HEK293 (cell line): Measurements from ENCODE around the gene IL12RB1.
A peak's percentile ranks its signal among the peaks of the same experiment; 100 is the strongest.

Experiments
- CTCF ChIA-PET: fragments of 350-600 bp; formaldehyde crosslinking; extraction: SDS; loops from one replicate; lab custom pipeline; 2021; ENCODE audit warnings: antibody characterized with exemption; lab: Yijun Ruan, JAX
- POLR2A ChIA-PET: fragments of 300-600 bp; formaldehyde crosslinking; extraction: SDS; loops from one replicate; lab custom pipeline; 2020; ENCODE audit warnings: antibody characterized with exemption, inconsistent platforms; lab: Yijun Ruan, JAX
- H3K27ac ChIP-seq: fragments of 200-500 bp; sonication (Bioruptor generic); 2 replicates; pipeline ENCODE4 v1.5.1; 2014; ENCODE audit warnings: low read depth, low read length, control low read depth, inconsistent platforms; ENCODE audit errors: extremely low read depth
- H3K36me3 ChIP-seq, 2 experiments: fragments of 200-500 bp in 1 of 2; sonication (Bioruptor generic) in 1 of 2; 1 replicate in 1 of 2; 2 replicates in 1 of 2; pipeline ENCODE4 v1.5.1; 2014 to 2017; ENCODE audit warnings: inconsistent platforms in 2 of 2, low read length in 2 of 2; ENCODE audit not compliant: control insufficient read depth in 2 of 2, insufficient read depth in 1 of 2
- H3K4me1 ChIP-seq: fragments of 200-500 bp; sonication (Bioruptor generic); 2 replicates; pipeline ENCODE4 v1.5.1; 2014; ENCODE audit warnings: mild to moderate bottlenecking, low read length, inconsistent platforms; ENCODE audit not compliant: control insufficient read depth, insufficient read depth
- H3K4me3 ChIP-seq: 2 replicates; pipeline ENCODE4 v1.5.1; 2011; ENCODE audit warnings: low read depth, mild to moderate bottlenecking, control low read depth, low read length, moderate library complexity
- H3K9me3 ChIP-seq: fragments of 200-500 bp; sonication (Bioruptor generic); 2 replicates; pipeline ENCODE4 v1.5.1; 2014; ENCODE audit warnings: low read depth, low read length, inconsistent platforms; ENCODE audit not compliant: control insufficient read depth, insufficient read depth
- GFI1B ChIP-seq: fragments of 450-650 bp; formaldehyde crosslinking; IDR thresholded peaks from 2 replicates; pipeline ENCODE4 v1.5.1; 2016; ENCODE audit warnings: missing biosample characterization, missing genetic modification characterization
- GLIS1 ChIP-seq: fragments of 450-650 bp; formaldehyde crosslinking; IDR thresholded peaks from 2 replicates; pipeline ENCODE4 v1.5.1; 2016; ENCODE audit warnings: missing biosample characterization, missing genetic modification characterization
- HOXA7 ChIP-seq: sonication (generic); formaldehyde crosslinking; IDR thresholded peaks from 2 replicates; pipeline ENCODE4 v1.8.1; 2022; ENCODE audit warnings: missing genetic modification reagents, borderline replicate concordance
- KLF1 ChIP-seq: fragments of 450-650 bp; formaldehyde crosslinking; IDR thresholded peaks from 2 replicates; pipeline ENCODE4 v1.5.1; 2016; ENCODE audit warnings: missing biosample characterization, missing genetic modification characterization
- KLF8 ChIP-seq: fragments of 450-650 bp; formaldehyde crosslinking; IDR thresholded peaks from 2 replicates; pipeline ENCODE4 v1.5.1; 2016; ENCODE audit warnings: missing biosample characterization, missing genetic modification characterization
- KLF9 ChIP-seq: fragments of 450-650 bp; formaldehyde crosslinking; IDR thresholded peaks from 2 replicates; pipeline ENCODE4 v1.5.1; 2016; ENCODE audit warnings: missing biosample characterization, missing genetic modification characterization, low read depth
- PATZ1 ChIP-seq: fragments of 450-650 bp; formaldehyde crosslinking; IDR thresholded peaks from 2 replicates; pipeline ENCODE4 v1.5.1; 2016; ENCODE audit warnings: missing biosample characterization, missing genetic modification characterization
- WT1 ChIP-seq: fragments of 450-650 bp; formaldehyde crosslinking; IDR thresholded peaks from 2 replicates; pipeline ENCODE4 v1.5.1; 2016; ENCODE audit warnings: missing biosample characterization, missing genetic modification characterization
- ZEB2 ChIP-seq: fragments of 450-650 bp; formaldehyde crosslinking; IDR thresholded peaks from 2 replicates; pipeline ENCODE4 v1.5.1; 2016; ENCODE audit warnings: missing biosample characterization, missing genetic modification characterization
- ZFHX2 ChIP-seq: fragments of 450-650 bp; formaldehyde crosslinking; conservative IDR thresholded peaks from 2 replicates; pipeline ENCODE4 v1.5.1; 2016; ENCODE audit warnings: missing biosample characterization, missing genetic modification characterization
- ZFP69B ChIP-seq: fragments of 450-650 bp; formaldehyde crosslinking; IDR thresholded peaks from 2 replicates; pipeline ENCODE4 v1.5.1; 2016; ENCODE audit warnings: missing biosample characterization, missing genetic modification characterization
- ZNF133 ChIP-seq: fragments of 450-650 bp; formaldehyde crosslinking; IDR thresholded peaks from 2 replicates; pipeline ENCODE4 v1.5.1; 2016; ENCODE audit warnings: missing biosample characterization, missing genetic modification characterization
- ZNF175 ChIP-seq: fragments of 450-650 bp; formaldehyde crosslinking; IDR thresholded peaks from 2 replicates; pipeline ENCODE4 v1.5.1; 2016; ENCODE audit warnings: missing biosample characterization, missing genetic modification characterization
- ZNF302 ChIP-seq: fragments of 450-650 bp; formaldehyde crosslinking; IDR thresholded peaks from 2 replicates; pipeline ENCODE4 v1.5.1; 2016; ENCODE audit warnings: missing biosample characterization, missing genetic modification characterization, low read depth
- ZNF324 ChIP-seq: fragments of 450-650 bp; formaldehyde crosslinking; IDR thresholded peaks from 2 replicates; pipeline ENCODE4 v1.5.1; 2016; ENCODE audit warnings: missing biosample characterization, missing genetic modification characterization
- ZNF544 ChIP-seq: fragments of 450-650 bp; formaldehyde crosslinking; IDR thresholded peaks from 2 replicates; pipeline ENCODE4 v1.5.0; 2017; ENCODE audit warnings: missing biosample characterization, missing genetic modification characterization
- ZNF561 ChIP-seq: fragments of 450-650 bp; IDR thresholded peaks from 2 replicates; pipeline ENCODE4 v1.5.1; 2018; ENCODE audit warnings: missing biosample characterization, missing genetic modification characterization, borderline replicate concordance
- ZNF610 ChIP-seq: fragments of 450-650 bp; formaldehyde crosslinking; IDR thresholded peaks from 2 replicates; pipeline ENCODE4 v1.5.1; 2016; ENCODE audit warnings: missing biosample characterization, missing genetic modification characterization, borderline replicate concordance
- ZNF623 ChIP-seq: fragments of 450-650 bp; formaldehyde crosslinking; IDR thresholded peaks from 2 replicates; pipeline ENCODE4 v1.5.1; 2016; ENCODE audit warnings: missing biosample characterization, missing genetic modification characterization
- ZNF660 ChIP-seq: fragments of 450-650 bp; IDR thresholded peaks from 2 replicates; pipeline ENCODE4 v1.5.1; 2018; ENCODE audit warnings: missing biosample characterization, mild to moderate bottlenecking, missing genetic modification characterization
- ZNF701 ChIP-seq: fragments of 450-650 bp; formaldehyde crosslinking; IDR thresholded peaks from 2 replicates; pipeline ENCODE4 v1.5.1; 2016; ENCODE audit warnings: missing biosample characterization, missing genetic modification characterization
- ZNF776 ChIP-seq: fragments of 450-650 bp; formaldehyde crosslinking; IDR thresholded peaks from 2 replicates; pipeline ENCODE4 v1.5.0; 2017; ENCODE audit warnings: missing biosample characterization, missing genetic modification characterization, borderline replicate concordance
- ZSCAN16 ChIP-seq: fragments of 450-650 bp; formaldehyde crosslinking; IDR thresholded peaks from 2 replicates; pipeline ENCODE4 v1.5.1; 2016; ENCODE audit warnings: missing biosample characterization, missing genetic modification characterization
- ZSCAN30 ChIP-seq: fragments of 450-650 bp; IDR thresholded peaks from 2 replicates; pipeline ENCODE4 v1.5.1; 2018; ENCODE audit warnings: missing biosample characterization, mild to moderate bottlenecking, missing genetic modification characterization, moderate library complexity
- TF ChIP-seq, protein P1 (sequence below): fragments of 450-650 bp; formaldehyde crosslinking; IDR thresholded peaks from 2 replicates; pipeline ENCODE4 v1.5.1; 2016; ENCODE audit warnings: missing biosample characterization, missing genetic modification characterization

Gene IL12RB1

DNA sequence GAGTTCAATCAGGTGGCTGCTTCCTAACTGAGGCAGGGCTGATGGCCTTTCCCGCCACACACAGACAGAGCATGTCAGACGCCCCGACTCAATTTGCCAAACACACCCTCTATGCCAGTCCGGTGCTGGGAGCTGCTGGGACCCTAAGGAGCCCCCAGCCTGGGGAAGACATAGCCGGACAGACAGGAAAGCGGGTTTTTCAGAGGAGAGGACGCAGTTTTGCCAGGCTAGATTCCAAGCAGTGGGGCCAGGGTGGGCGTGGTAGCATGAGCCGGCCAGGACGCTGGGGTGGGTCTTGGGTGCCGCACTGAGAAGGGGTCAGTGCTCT is 30.6 kb upstream of the IL12RB1 start:
- Histone ChIP-seq H3K27ac (no peak overlapping the region), H3K4me1 (no peaks in the 10 kb centered on the region), H3K9me3 (no peaks in the 10 kb centered on the region), H3K36me3 (peaks cover 0 to 2% of the 10 kb centered on the region in 2 experiments; a peak in 1 of 3 replicates), H3K4me3 (peak overlapping the region; percentile 32)
- POLR2A ChIA-PET = interaction anchor here (1.0 to 1.7 kb wide), 2 partner anchors 35 to 164 kb away, joined by 3 to 7 read pairs; partner anchors contain the start of gene PIK3R2
- TF ChIP-seq ZNF776 (tag by site-specific recombination) (no peak), KLF1 (peak; percentile 26; the same call in 1 of the 2 replicates), ZNF544 (tag by site-specific recombination) (no peak), KLF9 (tag by site-specific recombination) (peak; percentile 91)
- CTCF ChIA-PET = interaction anchor here (0.6 to 1.1 kb wide), 2 partner anchors 82 to 474 kb away, joined by 3 to 5 read pairs; no protein-coding TSS in a partner anchor

DNA sequence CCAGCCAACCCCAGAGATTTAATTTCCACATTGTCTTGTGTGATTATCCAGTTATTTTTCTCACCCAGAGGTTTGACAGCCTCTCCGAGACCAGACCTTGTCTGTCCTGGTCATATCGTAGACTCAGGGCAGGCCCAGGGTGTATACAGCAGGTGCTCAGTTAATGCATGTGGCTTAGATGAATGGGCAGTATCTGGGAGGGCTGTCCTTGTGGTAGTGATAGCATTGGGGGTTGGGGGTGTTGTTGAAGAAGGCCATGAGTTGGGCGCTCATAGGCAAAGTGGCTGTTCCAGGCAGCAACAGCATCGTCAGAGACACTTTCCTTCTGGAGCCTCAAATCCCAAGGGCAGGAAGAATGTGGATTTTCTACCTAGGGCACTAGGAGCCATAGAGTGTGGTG is 27.7 kb upstream of the IL12RB1 start:
- H3K4me3 ChIP-seq = no peak overlapping the region
- peaks cover 3% of the 10 kb centered on the region; the same call in 1 of the 2 replicates for H3K4me1 ChIP-seq
- CTCF ChIA-PET = interaction anchor here (1.4 to 6.7 kb wide), 2 partner anchors 51 to 53 kb away, joined by 3 to 83 read pairs; no protein-coding TSS in a partner anchor
- peaks cover 0 to 3% of the 10 kb centered on the region in 2 experiments; a peak in 1 of 3 replicates for H3K36me3 ChIP-seq
- no peak overlapping the region for H3K27ac ChIP-seq
- TF ChIP-seq ZNF302 = no peak
- no peaks in the 10 kb centered on the region for H3K9me3 ChIP-seq
- POLR2A ChIA-PET = interaction anchor here (1.5 kb wide), 1 partner anchor 137 kb away, joined by 4 read pairs; no protein-coding TSS in a partner anchor

DNA sequence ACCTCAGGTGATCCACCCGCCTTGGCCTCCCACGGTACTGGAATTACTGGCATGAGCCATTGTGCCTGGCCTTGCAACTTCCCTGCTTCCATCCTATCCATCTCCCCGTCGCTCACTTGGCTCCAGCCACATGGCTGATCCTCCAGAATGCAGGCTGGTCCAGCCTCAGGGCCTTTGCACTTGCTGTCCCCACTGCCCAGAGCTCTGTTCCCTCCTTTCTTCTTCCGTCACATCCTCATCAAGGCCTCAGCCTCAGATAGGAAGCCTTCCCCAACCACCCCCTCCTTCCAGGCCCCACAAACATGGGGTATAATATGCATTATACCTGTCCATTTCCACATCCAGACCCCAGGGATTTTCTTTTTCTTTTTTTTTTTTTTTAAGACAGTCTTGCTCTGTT is 27.1 kb upstream of the IL12RB1 start:
- TF ChIP-seq ZNF623 (tag by site-specific recombination) (peak; percentile 95), ZFHX2 (tag by site-specific recombination) (no peak)
- Histone ChIP-seq H3K36me3 (peaks cover 0 to 3% of the 10 kb centered on the region in 2 experiments; a peak in 1 of 3 replicates), H3K4me1 (peaks cover 3% of the 10 kb centered on the region; the same call in 1 of the 2 replicates), H3K27ac (no peak overlapping the region), H3K4me3 (no peak overlapping the region), H3K9me3 (no peaks in the 10 kb centered on the region)
- POLR2A ChIA-PET = interaction anchor here (1.5 kb wide), 1 partner anchor 138 kb away, joined by 4 read pairs; no protein-coding TSS in a partner anchor
- CTCF ChIA-PET = interaction anchor here (0.7 to 6.7 kb wide), 19 partner anchors 15 to 221 kb away, joined by 3 to 83 read pairs (median 4); partner anchors contain the start of genes IFI30, JUND, MPV17L2 and PIK3R2

GRCh38 chr19:18112989-18113478 is 26.3 kb upstream of the IL12RB1 start:
- peaks cover 0 to 3% of the 10 kb centered on the region in 2 experiments; a peak in 1 of 3 replicates for H3K36me3 ChIP-seq
- H3K9me3 ChIP-seq = no peaks in the 10 kb centered on the region
- ChIA-PET POLR2A (interaction anchor here (0.7 to 1.5 kb wide), 8 partner anchors 15 to 169 kb away, joined by 3 to 4 read pairs (median 3); partner anchors contain the start of genes JUND, MAST3 and RAB3A), CTCF (interaction anchor here (0.6 to 6.7 kb wide), 41 partner anchors 9 to 253 kb away, joined by 3 to 83 read pairs (median 4); partner anchors contain the start of genes IFI30, IL12RB1, JUND and MPV17L2)
- no peak overlapping the region for H3K27ac ChIP-seq
- H3K4me1 ChIP-seq = peaks cover 3% of the 10 kb centered on the region; the same call in 1 of the 2 replicates
- H3K4me3 ChIP-seq = no peak overlapping the region
- peak; percentile 50; the same call in 1 of the 2 replicates for TF ChIP-seq PATZ1 (tag by site-specific recombination)
- 0 out of 2 replicates have a peak, but pooled peaks have one; percentile 13 for TF ChIP-seq GLIS1 (tag by site-specific recombination)
- no peak for TF ChIP-seq HOXA7 (CRISPR knock-in tag)
- no peak for TF ChIP-seq ZNF701
- TF ChIP-seq ZNF610 (tag by site-specific recombination) = no peak
- TF ChIP-seq KLF8 (tag by site-specific recombination) = no peak; the same call in 1 of the 2 replicates
- TF ChIP-seq ZNF561 = 0 out of 2 replicates have a peak, but pooled peaks have one; percentile 31
- TF ChIP-seq ZNF175 = no peak
- no peak for TF ChIP-seq GFI1B (tag by site-specific recombination)
- 0 out of 2 replicates have a peak, but pooled peaks have one; percentile 21 for TF ChIP-seq ZSCAN30 (tag by site-specific recombination)
- 0 out of 2 replicates have a peak, but pooled peaks have one; percentile 29 for TF ChIP-seq ZEB2 (tag by site-specific recombination)
- TF ChIP-seq WT1 (tag by site-specific recombination) = 0 out of 2 replicates have a peak, but pooled peaks have one; percentile 23
- no peak for TF ChIP-seq ZSCAN16 (tag by site-specific recombination)
- TF ChIP-seq ZFP69B = 0 out of 2 replicates have a peak, but pooled peaks have one; percentile 16
- peak; percentile 48; the same call in 1 of the 2 replicates for TF ChIP-seq ZNF660 (tag by site-specific recombination)
- TF ChIP-seq, protein P1, sequence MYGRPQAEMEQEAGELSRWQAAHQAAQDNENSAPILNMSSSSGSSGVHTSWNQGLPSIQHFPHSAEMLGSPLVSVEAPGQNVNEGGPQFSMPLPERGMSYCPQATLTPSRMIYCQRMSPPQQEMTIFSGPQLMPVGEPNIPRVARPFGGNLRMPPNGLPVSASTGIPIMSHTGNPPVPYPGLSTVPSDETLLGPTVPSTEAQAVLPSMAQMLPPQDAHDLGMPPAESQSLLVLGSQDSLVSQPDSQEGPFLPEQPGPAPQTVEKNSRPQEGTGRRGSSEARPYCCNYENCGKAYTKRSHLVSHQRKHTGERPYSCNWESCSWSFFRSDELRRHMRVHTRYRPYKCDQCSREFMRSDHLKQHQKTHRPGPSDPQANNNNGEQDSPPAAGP = peak; percentile 49; the same call in 1 of the 2 replicates
- TF ChIP-seq ZNF324 = no peak
- TF ChIP-seq ZNF133 (tag by site-specific recombination) = no peak
